ENCODE measurements around the gene CCDC137.

DNA sequence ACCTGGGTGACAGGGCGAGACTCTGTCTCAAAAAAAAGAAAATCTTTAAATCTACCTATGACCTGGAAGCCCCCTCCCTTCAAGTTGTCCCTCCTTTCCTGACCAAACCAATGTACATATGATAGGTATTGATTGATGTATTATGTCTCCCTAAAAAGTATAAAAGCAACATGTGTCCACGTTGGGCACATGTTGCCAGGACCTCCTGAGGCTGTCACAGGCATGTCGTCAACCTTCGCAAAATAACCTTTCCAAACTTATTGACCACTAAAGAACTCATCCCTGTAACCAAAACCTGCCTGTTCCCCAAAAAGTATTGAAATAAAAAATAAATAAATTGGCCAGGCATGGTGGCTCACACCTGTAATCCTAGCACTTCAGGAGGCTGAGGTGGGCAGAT is 4.5 kb upstream of the CCDC137 start:
- no peak for TF ChIP-seq CTCF (IDR thresholded peaks at IDR 0.05)
- TF ChIP-seq POLR2A (IDR thresholded peaks at IDR 0.05) = no peak
